Renal cortex interstitium (tissue), 11 donors: ENCODE measurements around the gene TATDN2. TPM values are rescaled to one million over a fixed set of nuclear protein-coding genes. Genes with fewer than 3 reads are reported as not detected.

Experiments
- DNase-seq, 11 donors: peaks; one replicate each; pipeline ENCODE4 v3.0.0-alpha.2; 2013; ENCODE audit warnings: low read depth in 9 of 11, low spot score in 4 of 11; ENCODE audit errors: extremely low read depth in 1 of 11
- polyA plus RNA-seq, 3 donors: library from polyadenylated mRNA; unstranded; fragments of 120-200 nt; gene quantifications; one replicate each; pipeline ENCODE4 v1.2.1, GENCODE V29; 2013; ENCODE audit not compliant: insufficient read length in 3 of 3

The TATDN2 gene
- polyA plus RNA-seq, 3 donors, result 32.2 to 35.8 (median 35.4) TPM

DNA sequence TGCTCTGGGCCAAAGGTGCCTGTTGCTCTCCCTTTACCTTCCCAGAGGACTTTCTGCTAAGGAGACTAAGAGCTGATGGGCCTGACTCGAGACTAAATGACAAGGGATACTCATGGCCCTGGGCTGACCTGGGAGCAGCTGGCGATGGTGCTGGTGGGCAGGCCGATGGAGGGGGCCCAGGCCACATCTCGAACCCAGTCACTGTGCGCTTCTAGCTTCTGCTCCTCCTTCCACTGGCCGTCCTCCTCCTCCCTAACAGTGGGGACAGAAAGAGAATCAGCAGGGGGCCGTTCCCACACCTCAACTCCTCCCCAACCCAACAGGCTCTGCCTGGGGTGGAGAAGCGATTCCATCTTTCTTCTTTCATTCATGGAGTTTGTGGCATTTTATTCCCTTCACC lies 56.6 kb downstream of the TATDN2 start:
- DNase-seq, result no peak

DNA sequence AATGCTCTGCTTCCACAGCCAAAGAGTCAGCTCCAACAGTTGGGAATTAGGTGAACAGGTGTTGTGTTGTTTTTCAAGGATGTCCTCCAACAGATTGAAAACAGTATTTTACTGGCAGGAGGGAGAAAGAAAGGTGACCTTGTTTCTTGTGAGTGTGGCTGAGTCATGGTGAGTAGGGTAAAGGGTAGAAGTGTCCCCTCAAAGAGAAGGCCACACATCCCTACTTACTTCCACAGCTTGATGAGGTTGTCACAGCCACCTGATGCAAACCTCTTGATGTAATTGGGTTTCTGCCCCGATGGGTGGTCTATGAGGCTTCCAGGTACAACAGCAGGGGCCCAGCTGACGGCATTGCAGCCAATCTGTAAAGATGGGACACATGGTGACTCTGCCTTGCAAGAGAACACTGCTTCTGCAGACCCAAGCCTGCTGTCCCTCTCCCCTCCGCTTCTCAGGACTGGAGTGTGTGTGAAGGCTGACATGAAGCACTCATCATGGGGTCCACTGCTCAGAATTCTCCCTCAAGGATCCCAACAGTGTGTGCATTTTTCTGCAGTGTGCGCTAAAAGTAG lies 57.2 kb downstream of the TATDN2 start:
- DNase-seq, result no peak

DNA sequence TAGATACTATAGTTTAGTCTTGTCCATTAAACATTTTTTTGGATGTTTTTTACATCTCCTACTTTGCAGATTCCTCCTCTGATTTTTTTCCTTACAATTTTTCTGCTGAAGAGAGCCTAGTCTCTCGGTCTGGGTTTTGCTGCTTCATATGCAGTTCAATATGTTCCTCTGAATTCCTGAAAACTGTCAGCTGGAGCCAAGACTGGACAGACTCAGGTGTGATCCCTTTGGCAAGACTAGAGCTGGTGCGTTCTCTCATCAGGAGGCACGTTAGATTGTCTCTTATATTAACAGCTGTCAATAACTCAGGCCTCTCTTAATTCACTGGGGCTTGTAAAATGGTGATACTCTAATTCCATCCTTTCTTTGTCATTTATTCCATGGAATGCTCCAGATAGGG lies 57.9 kb downstream of the TATDN2 start:
- DNase-seq, result no peak

DNA sequence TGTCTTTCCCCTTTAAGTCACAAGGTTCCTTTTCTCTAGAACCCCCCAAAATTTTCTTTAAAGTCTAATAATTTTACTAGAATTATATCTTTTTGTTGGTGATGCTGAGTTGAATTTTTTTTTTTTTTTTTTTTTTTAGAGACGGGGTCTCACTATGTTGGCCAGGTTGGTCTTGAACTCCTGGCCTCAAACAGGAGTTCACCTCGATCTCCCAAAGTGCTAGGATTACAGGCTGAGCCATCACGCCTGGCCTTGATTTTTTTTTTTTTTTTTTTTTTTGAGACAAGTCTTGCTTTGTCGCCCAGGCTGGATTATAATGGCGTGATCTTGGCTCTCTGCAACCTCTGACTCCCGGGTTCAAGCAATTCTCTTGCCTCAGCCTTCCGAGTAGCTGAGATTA lies 60.4 kb downstream of the TATDN2 start:
- DNase-seq, result no peak

DNA sequence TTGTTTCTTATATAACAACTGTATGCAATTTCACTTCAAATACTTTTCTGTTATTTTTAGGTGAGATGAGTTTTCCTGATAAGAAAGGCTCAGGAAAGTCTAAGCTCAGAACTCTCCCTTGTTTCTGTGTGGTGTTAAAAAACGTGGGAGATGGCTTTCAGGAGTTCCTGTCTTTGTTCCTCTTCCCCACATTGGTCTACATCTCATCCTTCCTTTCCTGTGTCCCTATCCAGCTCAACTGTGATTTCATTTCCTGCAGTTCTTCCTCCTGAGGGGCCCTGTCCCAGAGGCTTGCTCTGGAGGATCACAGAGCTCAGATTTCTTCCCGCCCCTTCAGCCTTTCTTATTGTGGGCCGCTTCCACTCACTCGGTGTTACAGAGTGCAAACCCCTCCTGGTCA lies 61.5 kb downstream of the TATDN2 start:
- DNase-seq, result no peak

DNA sequence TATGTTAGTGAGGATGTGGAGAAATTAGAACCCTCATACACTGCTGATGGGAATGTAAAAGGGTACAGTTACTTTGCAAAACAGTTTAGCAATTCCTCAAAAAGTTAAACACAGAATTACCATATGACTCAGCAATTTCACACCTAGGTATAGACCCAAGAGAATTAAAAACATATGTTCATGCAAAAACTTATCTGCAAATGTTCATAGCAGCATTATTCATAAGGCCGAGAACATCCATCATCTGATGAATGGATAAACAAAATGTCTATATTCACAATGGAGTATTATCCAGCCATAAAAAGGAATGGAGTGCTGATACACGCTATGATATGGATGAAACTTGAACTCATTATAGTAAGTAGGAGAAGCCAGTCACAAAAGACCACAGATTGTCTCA lies 62.3 kb downstream of the TATDN2 start:
- DNase-seq, result no peak

DNA sequence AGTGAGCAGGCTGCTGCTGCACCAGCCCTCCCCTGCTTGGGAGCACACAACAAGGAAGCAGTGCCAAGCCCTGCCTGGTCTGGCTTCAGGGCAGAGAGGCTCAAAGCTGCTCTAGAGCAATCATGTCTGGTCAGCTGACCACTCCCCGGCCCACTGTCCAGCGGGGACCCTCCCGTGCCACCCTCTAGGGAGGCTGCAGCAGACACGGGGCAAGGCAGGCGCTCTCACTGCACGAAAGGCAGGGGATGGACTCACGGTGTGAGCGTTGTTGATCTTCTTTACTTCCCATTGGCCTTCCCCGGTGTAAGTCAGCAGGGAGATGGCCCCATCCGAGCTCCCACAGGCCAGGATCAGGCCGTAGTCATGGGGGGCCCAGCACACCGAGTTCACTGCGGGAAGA lies 63.5 kb downstream of the TATDN2 start:
- no peak for DNase-seq

DNA sequence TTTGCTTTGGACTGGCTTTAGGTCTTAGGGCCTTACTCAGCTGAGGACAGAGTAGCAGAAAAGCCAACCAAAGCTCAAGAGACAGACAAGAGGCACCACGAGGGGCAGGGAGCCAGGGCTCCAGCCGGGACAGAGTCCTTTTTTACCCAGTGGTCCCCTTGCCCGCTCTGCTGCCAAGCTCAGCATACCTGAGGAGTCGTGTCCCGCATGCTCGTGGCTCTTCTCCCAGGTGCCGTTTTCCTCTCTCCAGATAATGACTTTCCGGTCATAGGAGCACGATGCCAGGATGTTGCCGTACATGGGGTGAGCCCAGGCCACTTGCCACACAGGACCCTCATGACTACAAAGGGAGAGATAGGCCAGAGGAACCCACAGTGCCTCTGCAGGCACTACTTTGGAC lies 64.1 kb downstream of the TATDN2 start:
- DNase-seq, result no peak

DNA sequence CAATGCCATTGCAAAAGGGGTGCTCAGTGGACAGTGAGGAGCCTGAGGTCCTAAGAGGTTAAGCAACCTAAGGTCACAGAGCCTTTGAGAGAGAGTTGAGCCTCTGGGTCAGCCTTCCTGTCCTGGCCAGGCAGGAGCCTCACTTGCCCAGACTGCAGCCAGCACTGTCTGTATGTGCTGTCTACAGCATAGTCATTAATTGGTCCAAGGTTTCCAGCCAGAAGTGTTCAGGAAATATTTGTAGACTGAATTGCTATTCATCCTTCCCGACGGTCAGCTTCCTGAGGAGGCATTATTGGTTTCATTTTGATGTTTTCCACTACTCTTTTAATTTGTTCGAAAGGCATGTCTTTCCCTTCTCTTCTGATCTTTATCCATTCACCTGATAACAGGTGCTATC lies 64.6 kb downstream of the TATDN2 start:
- no peak for DNase-seq

DNA sequence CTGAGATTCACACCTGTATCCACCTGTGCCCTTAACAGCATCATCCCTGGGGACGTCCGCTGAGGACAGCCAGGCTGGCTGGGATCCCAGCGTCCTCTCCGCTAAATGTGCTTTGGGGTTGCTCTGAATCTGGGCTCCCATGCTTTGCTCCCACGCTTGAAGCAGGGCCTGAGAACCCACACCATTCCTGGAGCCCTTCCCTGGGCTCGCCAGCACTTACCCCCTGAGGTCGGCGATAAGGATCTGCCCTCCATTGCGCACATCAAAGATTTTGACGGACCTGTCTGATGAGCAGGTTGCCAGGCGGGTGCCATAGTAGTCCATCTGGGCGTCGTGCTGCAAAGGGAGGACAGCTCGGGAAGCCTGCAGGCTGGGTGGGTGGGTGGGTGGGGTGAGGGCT lies 66.8 kb downstream of the TATDN2 start:
- DNase-seq, result no peak

DNA sequence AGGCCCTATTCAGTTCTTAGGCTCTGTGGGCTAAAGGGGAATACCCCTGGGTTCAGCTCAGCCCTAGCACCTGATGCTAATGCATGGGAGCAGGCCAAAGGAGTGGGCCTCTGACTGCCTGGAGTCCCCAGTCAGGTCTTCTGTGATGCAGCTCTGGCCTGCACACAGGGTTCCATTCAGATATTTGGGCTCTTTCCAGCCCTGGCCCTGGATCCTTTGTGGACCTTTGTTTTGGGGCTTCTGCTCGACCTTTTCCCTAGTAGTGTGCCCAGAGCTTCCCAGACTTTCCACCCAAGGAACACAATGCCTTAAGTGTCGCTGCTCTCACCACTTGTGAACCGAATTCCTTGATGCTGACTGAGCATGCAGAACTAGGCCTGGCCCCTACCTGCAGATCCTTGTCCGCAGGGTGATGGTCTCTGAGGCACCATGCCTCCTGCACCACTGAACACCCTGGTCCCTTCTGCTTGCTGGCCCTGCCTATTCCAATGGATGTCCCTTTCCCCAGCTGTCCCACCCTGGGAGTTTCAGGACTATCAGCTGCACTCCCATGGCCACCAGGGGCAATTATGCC lies 67.6 kb downstream of the TATDN2 start:
- DNase-seq, result no peak

DNA sequence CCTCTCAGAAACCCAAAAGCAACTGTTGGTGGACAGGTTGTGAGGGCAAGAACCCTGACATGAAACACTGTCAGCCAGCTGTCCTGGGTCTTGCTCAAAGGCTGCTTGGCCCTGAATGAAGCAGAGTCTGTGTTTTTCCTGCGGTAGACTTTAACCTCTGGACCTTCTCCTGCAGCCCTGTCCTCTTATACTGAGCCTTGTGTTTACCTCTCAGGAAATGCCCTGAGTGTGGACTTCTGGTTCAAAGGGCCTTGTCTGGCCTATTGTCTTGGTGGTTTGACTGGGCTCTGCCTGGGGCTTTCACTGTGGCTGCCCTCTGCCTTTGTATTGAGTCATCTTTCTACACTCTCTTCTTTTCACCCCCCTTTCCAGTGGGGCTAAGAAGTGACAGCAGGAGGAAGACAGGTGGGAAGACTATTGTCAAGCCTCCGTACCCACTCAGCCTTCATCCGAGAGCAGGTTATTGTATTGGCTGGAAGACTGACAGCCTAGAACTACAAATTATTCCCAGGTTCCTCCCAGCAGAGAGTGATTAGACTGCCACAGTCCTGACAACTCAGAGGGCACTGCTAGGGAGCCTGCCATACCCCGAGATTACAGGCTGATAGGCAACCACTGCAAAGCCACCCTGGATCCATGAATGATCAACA lies 69.2 kb downstream of the TATDN2 start:
- DNase-seq, result no peak

DNA sequence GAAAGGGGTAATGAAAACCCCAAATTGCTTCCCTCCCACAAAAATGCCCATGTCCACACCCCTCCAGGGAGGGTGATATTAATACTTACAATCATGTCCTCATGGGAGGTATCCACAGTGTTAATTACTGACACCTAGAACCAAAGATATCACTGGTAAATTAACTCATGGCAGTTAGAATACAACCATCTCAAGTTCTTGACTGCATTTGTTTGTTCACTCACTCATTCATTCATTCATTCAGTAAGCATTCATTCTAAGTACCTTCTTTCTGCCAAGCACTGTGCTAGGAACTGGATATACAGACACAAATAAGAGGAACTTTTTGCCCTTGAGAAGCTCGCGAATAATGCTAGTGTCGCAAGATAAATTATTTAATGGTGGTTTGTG lies 69.7 kb downstream of the TATDN2 start:
- no peak for DNase-seq

DNA sequence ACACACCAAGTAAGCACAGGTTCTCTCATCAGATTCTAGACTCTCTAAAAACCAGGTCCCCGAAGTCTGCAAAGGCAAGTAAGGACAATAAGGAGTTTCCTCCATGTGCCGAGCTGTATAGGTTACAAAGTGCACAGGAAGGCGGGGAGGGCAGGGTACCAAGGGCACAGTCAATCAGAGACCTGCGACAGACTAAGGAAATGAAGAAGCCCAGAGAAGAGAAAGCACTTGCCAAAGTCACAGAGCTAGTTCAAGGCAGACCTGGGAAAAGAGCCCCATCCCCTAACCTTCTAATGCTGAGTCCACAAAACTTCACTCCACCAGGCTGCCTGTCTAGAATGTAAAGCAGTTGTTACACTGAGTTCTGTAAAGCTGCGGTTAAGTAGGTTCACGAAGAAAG lies 71.0 kb downstream of the TATDN2 start:
- DNase-seq, result no peak

DNA sequence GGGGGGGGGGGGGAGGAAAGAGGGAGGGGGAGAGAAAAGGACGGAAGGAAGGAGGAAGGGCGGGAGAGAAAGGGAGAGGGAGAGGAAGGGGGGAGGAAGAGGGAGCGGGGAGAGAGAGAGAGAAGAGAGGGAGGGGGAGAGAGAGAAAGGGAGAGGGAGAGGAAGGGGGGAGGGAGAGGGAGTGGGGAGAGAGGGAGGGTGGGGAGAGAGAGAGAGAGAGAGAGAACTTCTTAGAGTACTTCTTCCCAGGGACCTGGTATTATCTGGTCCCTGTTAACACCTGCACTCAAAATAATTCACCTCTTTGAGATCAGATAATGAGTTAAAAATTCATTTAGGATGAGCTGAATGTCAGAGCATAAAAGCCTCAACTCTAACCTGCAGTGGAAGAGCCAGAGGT lies 71.5 kb downstream of the TATDN2 start:
- no peak for DNase-seq

DNA sequence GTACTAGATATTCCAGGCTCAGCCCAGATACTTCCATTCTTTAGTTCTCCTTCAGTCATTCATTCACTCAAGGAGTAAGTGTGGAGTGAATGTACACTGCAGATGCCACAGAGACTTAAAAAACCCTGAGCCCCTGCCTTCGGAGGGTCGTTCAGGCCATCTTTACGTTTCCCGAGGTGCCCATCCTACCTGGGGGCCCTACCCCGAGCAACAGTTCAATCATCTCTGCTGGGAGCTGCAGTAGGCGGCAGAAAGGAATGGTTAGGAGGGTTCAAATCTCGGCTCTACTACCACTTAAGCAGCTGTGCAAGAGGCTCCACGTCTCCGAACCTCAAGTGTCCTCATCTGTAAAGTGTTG lies 72.0 kb downstream of the TATDN2 start:
- no peak for DNase-seq

DNA sequence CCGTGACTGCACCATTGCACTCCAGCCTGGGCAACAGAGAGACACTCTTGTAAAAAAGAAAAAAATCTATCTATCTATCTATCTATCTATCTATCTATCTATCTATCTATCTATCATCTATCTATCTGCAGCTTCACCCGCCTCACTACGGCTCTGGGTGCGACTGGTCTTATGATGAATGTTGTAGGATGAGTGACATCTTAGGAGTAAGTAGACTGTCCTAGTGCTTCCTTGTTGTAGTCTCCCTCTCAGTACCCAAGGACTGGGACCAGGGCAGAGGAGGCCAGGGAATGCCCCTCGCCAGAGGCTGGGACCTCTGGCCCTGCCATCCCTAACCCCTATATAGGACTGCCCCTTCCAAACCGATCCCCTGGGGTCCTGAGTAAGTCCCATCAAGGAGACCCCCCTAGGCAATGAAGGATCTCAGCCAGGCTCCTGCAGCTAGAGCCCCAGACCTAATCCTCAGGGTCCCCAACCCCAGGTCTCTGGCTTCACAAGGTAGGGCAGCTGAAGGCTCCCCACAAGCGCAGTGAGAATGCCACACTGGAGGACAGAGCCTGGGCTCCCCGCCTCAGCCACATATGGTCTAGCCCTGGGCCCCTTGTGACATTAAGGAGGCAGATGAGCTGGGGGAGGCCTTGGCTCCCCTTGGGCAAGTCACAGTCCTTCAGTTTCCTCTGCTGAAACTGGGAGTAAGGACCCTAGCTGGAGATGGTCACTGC lies 73.5 kb downstream of the TATDN2 start:
- no peak for DNase-seq

DNA sequence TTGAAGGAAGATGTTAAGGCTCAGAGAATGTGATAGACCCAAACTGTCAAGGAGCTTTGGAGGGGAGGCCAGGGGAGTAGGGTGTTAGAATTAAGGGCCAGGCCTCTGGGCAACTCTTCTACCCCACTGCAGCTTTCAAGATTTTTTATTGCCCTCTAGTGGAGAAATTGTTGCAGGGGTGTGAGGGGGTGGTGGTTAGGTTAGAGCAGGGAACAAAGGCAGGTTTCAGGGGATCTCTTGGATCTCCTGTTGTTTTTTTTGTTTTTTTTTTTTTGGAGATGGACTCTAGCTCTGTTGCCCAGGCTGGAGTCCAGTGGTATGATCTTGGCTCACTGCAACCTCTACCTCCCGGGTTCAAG lies 74.1 kb downstream of the TATDN2 start:
- no peak for DNase-seq

DNA sequence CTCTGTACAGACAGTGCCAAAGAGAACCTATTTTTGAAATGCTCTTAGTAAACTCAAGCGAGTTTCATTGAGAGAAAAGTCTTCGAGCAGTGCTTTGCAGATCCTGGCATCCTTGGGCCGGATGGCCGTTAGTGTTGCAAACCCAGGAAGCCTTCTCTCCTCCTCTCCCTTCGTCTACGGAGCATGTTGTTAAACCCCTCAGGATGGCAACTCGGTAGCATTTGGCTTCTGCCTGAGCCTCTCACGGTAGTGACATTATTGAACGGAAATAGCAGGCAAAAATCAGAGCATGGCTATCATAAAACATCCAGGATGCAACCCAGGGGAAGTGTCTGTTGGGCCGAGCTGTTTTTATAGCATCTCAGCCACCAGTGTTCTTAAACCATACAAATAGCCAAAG lies 79.3 kb downstream of the TATDN2 start:
- DNase-seq, result no peak

DNA sequence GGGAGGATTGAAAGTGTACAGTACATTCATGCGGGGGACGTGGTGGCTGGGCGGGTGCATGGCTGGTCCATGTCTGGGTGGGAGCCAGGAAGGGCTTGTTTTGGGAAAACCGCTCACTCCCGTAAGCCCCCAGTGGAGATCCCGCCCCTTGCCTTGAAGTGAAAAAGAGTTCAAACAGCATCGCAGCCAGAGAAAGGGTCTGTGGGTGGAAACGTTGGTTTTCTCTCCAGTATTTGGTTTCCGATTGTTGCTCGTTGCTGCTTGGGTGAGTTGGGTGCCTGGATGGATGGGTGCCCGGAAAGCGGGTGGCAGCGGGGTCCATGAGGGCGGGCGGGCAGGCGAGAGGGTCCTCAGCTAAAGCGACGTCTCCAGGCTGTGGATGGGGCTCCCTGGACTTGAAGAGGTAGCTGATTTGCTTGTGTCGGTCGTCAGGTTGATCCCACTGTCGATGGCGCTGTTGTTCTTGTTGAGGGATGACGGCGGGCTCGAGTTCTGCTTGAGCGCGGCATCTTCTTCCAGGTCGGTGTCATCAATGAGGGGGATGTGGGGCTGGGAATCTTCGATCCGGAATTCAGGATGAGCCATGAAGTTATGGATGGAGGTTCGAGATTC lies 80.3 kb downstream of the TATDN2 start:
- DNase-seq, result no peak
